ENCODE results near the gene PTPN22. TPM values are rescaled to one million over a fixed set of nuclear protein-coding genes. Genes with fewer than 3 reads are reported as not detected.
A peak's percentile ranks its signal among the peaks of the same experiment; 100 is the strongest.

Gene PTPN22
- polyA plus RNA-seq, 3 donors = 9.7 to 43.7 (median 29.7) TPM

GRCh38 chr1:113913887-113914664, 42.6 kb upstream of the PTPN22 start:
- H3K9me3 Mint-ChIP-seq = peaks cover 0 to 3% (median 0%) of the 10 kb centered on the region in 7 donors
- no peaks in the 10 kb centered on the region for H4K20me1 ChIP-seq (ENCODE audit: insufficient read depth, low read length)
- peaks cover 41 to 55% of the 10 kb centered on the region in 2 donors for H3K36me3 Mint-ChIP-seq
- no peak overlapping the region for H2AFZ ChIP-seq (ENCODE audit: insufficient read depth, low read depth, low read length, poor library complexity, severe bottlenecking)
- no peak overlapping the region for H3K4me2 ChIP-seq (replicated peaks; ENCODE audit: extremely low read depth, low read length, poor library complexity, severe bottlenecking)
- no peak overlapping the region for H3K27ac ChIP-seq (ENCODE audit: low read depth in 1 of 2, low read length in 2 of 2)
- peaks cover 26 to 43% of the 10 kb centered on the region in 2 donors for H3K36me3 ChIP-seq (replicated peaks in 1 of 2; ENCODE audit: control insufficient read depth in 1 of 2, insufficient read depth in 2 of 2, low read length in 2 of 2)
- no peak for DNase-seq
- WGBS (ENCODE audit: insufficient coverage) = 37% methylated on average over 2 of the region's 5 CpGs
- H3K9me3 ChIP-seq (replicated peaks in 1 of 2; ENCODE audit: control insufficient read depth in 1 of 2, insufficient read depth in 1 of 2, low read length in 2 of 2) = no peaks in the 10 kb centered on the region
- H3K4me1 Mint-ChIP-seq = peaks cover 14% of the 10 kb centered on the region
- no peak overlapping the region for H3K4me3 Mint-ChIP-seq
- H3K4me3 ChIP-seq (replicated peaks in 1 of 3; ENCODE audit: low read depth in 2 of 3, low read length in 3 of 3) = no peak overlapping the region
- H3K27ac Mint-ChIP-seq = peak overlapping the region in 2 of 7 donors; percentile 3 to 16
- H3K9ac ChIP-seq (ENCODE audit: insufficient read depth, low read length, poor library complexity, severe bottlenecking) = no peak overlapping the region
- H3K4me1 ChIP-seq (ENCODE audit: control insufficient read depth in 1 of 2, insufficient read depth in 2 of 2, low read length in 2 of 2) = no peaks in the 10 kb centered on the region
- H3K27me3 ChIP-seq (ENCODE audit: control insufficient read depth in 2 of 2, insufficient read depth in 2 of 2, low read length in 2 of 2) = no peaks in the 10 kb centered on the region
- peaks cover 0 to 3% (median 0%) of the 10 kb centered on the region in 3 donors for H3K27me3 Mint-ChIP-seq (ENCODE audit: low read depth in 3 of 3)
- intact Hi-C loops (cut with micrococcal nuclease) = no loop called here
- TF ChIP-seq CTCF (IDR thresholded peaks at IDR 0.05) = no peak
- peaks cover 45% of the 10 kb centered on the region for H3K79me2 ChIP-seq (ENCODE audit: insufficient read depth, low read length)

GRCh38 chr1:113913312-113913668, 41.8 kb upstream of the PTPN22 start:
- Histone ChIP-seq H3K27ac (ENCODE audit: low read depth in 1 of 2, low read length in 2 of 2) (no peak overlapping the region), H4K20me1 (ENCODE audit: insufficient read depth, low read length) (no peaks in the 10 kb centered on the region), H3K4me1 (ENCODE audit: control insufficient read depth in 1 of 2, insufficient read depth in 2 of 2, low read length in 2 of 2) (no peaks in the 10 kb centered on the region), H2AFZ (ENCODE audit: insufficient read depth, low read depth, low read length, poor library complexity, severe bottlenecking) (no peak overlapping the region), H3K79me2 (ENCODE audit: insufficient read depth, low read length) (peaks cover 52% of the 10 kb centered on the region), H3K9ac (ENCODE audit: insufficient read depth, low read length, poor library complexity, severe bottlenecking) (no peak overlapping the region), H3K4me2 (replicated peaks; ENCODE audit: extremely low read depth, low read length, poor library complexity, severe bottlenecking) (no peak overlapping the region), H3K36me3 (replicated peaks in 1 of 2; ENCODE audit: control insufficient read depth in 1 of 2, insufficient read depth in 2 of 2, low read length in 2 of 2) (peaks cover 27 to 50% of the 10 kb centered on the region in 2 donors), H3K9me3 (replicated peaks in 1 of 2; ENCODE audit: control insufficient read depth in 1 of 2, insufficient read depth in 1 of 2, low read length in 2 of 2) (no peaks in the 10 kb centered on the region), H3K27me3 (ENCODE audit: control insufficient read depth in 2 of 2, insufficient read depth in 2 of 2, low read length in 2 of 2) (no peaks in the 10 kb centered on the region), H3K4me3 (replicated peaks in 1 of 3; ENCODE audit: low read depth in 2 of 3, low read length in 3 of 3) (no peak overlapping the region)
- DNase-seq = no peak
- H3K27me3 Mint-ChIP-seq (ENCODE audit: low read depth in 3 of 3) = no peaks in the 10 kb centered on the region
- WGBS (ENCODE audit: insufficient coverage) = 59% methylated on average over 2 of the region's 3 CpGs
- intact Hi-C loops (cut with micrococcal nuclease) = no loop called here
- H3K4me3 Mint-ChIP-seq = no peak overlapping the region
- H3K27ac Mint-ChIP-seq = peak overlapping the region in 4 of 7 donors; percentile 10 to 66 (median 51)
- peaks cover 0 to 3% (median 0%) of the 10 kb centered on the region in 7 donors for H3K9me3 Mint-ChIP-seq
- H3K36me3 Mint-ChIP-seq = peaks cover 43 to 63% of the 10 kb centered on the region in 2 donors
- no peak for TF ChIP-seq CTCF (IDR thresholded peaks at IDR 0.05)
- H3K4me1 Mint-ChIP-seq = peaks cover 19% of the 10 kb centered on the region

All from CD14-positive monocyte (primary cell).